HG03175 (cell line): ENCODE measurements around the gene VGF.

ENCODE experiments used
- ATAC-seq: cut with Tn5 transposase; IDR thresholded peaks from one replicate; pipeline ENCODE4 v1.9.1; 2021; ENCODE audit warnings: mild to moderate bottlenecking, moderate library complexity; ENCODE audit not compliant: unreplicated experiment

The VGF gene

GRCh38 chr7:101186194-101186593 lies 20.8 kb upstream of the VGF start:
- no peak for ATAC-seq

- no peak for ATAC-seq
Observed at GRCh38 chr7:101185258-101185839, 20.0 kb upstream of the VGF start.

DNA sequence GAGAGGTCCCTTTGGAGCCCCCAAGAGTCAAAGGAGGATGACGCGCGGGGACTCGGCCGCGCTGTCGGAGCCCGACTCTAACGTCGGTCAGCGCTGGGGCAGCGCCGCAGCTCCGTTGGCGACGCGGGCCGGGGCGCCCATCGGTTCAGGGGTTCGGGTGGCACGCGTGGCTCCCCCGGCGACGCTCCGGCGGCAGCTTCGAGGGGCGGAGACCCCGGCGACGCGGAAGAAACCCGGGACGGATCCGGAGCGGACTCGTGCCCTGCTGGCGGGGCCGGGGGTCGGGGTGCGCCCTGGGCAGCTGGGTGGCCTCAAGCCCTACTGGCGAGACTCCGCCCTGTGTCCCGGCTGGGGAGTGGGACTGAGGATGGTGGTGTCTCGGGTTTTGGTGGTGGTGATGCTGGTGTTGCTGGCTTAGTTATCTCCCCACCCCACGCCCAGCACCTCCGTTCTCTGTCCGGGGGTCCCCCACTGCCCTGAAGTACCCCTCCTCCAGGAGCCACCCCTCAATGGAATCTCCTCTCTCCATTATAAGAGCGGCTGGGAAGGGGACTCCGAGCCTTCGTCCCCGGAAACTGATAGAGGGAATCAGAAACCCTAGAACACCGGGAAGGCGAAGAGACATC lies 14.9 kb upstream of the VGF start, which contains the start of gene NAT16:
NAT16 (minus strand) TSS at position 164 of the 626 bp plus-strand sequence. CDS start 5,486 bp downstream, outside the sequence.
- ATAC-seq = no peak

GRCh38 chr7:101179713-101180112 lies 14.3 kb upstream of the VGF start:
- no peak for ATAC-seq

DNA sequence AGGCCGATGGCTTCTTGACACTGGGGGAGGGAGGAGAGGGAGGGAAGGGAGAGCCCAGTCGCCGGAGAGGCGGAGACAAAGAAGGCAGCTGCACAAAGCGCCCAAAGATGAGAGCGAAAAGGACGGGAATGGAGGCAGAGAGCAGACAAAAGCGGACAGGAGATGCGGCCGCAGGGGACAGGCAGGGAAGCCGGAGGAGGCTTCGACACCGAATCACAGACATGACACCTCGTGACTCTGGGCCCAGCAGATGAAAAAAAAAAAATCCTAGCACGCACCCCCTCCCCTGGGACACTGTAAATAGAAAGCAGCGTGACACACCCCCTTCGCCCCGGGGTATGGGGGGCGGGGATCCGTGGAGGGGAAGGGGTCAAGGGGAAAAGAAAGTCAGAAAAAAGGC lies 13.7 kb upstream of the VGF start:
- ATAC-seq = no peak

GRCh38 chr7:101177644-101178043 lies 12.3 kb upstream of the VGF start:
- no peak for ATAC-seq

DNA sequence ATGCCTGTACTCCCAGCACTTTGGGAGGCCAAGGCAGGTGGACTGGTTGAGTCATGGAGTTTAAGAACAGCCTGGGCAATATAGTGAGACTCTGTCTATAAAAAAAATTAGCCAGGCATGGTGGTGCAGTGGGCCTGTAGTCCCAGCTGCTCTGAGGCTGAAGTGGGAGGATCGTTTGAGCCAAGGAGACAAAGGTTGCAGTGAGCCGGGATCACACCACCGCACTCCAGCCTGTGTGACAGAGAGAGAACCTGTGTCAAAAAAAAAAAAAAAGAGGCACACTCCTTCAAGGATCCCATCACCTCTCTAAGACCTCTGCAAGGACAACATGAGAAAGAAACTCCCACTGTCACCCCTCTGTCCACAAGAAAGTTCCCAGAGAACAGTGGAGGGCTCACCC lies 10.3 kb upstream of the VGF start:
- ATAC-seq = no peak

DNA sequence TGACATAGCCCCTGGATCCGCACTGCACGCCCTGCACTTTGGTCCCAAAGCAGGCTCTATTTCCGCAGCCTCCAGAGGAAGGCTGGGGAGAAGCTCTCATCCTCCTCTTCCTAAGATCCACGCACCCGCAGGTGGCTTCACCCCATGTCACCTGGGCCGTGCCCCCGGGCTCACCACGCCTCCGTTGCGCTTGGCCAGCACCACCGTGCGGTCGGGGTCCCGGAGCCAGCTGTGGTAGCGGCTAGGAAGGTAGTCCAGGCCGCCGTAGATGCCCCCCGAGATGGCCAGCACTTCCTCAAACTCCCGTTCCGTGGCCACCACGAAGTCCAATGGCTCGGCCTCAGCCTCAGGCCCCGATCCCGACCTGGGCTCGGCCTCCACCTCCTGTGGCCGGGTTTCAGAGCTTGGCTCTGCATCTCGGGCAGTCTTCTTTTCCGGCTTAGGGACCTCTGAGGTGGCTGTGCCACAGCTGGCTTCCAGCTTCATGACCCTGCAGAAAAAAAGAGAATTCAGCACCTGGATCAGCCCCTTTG lies 9.0 kb upstream of the VGF start:
- no peak for ATAC-seq

- no peak for ATAC-seq
Observed at GRCh38 chr7:101173752-101174244, 8.4 kb upstream of the VGF start.

DNA sequence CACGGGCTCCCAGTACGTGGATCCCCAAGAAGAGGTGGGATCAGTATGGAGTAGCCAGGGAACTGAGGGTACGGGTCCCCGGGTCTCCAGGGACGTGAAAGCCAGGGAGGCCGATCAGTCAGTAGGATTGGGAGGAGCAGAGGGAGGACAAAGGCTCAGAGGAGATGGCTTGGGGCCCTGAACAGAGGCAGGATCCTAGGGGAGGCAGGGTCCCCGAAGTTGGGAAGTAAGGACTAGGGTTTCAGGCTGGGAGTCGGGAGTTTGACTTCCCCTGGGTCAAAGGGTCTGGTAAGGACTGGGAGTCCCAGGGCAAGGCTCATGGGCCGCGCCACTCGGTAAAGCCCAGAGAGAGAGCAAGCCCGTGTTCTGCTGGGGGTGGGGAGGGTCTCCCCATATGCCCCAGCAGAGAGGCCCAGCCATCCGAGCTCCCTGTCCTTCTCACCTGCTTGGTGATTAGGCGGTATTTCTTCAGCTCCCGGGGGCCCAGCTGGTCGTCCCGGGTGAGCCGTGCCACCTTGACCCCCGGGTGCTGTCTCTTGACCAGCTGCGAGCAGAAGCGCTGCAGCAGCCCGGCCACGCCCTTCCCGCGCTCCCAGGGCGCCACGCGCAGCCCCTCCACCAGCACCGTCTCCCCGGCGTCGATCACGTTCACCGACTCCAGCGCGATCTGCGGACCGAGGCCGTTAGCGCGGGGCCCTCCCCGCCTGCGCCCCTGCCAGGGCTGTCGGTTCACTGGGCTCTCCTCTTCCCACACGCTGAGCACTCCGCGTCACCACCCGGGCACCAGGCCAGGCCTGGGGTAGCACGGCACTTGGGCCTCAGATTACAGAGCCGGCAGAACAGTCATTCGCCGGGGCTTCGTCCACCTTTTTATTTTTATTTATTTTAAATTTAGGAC lies 7.7 kb upstream of the VGF start:
- ATAC-seq = no peak

DNA sequence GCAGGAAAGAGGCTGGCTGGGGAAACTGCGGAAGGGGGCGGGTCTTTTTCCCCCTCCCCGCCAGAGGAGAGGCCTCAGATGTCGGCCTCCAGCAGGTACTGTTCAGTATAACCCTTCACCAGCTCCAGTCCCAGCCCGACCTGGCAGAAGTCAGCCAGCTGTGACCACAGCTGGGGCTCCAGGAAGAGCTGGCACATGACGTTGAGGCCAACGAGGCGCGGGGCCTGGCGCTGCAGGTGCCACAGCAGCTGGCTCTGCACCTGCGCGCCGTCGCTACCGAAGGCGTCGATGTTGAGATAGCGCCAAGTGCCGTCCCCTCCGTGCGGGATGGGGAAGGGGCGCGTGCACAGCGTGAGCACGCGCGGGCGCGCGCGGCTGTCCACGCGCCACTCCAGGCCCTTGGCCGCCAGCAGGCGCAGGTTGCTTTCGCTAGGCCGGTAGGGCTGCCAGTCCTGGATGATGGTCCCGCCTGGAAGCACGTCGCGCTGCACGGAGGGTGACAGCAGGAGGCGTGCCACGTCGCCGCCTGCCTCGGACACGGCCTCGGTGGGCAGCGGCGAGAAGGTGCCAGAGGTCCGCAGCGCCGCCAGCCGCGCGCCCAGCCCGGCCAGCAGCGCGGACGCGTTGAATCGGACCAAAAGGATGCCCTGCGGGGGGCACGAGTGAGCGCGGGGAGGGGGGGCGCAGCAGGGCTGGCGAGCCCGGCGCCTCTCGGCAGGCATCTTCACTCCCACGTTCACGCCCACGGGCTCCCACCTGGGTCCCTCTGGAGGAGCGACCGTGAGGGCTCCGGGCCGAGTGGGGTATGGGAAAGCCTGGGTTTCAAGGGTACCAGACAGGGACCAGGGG lies 6.9 kb upstream of the VGF start:
- no peak for ATAC-seq

GRCh38 chr7:101171442-101171837 lies 6.1 kb upstream of the VGF start:
- ATAC-seq = no peak

GRCh38 chr7:101170617-101171441 lies 5.5 kb upstream of the VGF start:
- ATAC-seq = no peak

DNA sequence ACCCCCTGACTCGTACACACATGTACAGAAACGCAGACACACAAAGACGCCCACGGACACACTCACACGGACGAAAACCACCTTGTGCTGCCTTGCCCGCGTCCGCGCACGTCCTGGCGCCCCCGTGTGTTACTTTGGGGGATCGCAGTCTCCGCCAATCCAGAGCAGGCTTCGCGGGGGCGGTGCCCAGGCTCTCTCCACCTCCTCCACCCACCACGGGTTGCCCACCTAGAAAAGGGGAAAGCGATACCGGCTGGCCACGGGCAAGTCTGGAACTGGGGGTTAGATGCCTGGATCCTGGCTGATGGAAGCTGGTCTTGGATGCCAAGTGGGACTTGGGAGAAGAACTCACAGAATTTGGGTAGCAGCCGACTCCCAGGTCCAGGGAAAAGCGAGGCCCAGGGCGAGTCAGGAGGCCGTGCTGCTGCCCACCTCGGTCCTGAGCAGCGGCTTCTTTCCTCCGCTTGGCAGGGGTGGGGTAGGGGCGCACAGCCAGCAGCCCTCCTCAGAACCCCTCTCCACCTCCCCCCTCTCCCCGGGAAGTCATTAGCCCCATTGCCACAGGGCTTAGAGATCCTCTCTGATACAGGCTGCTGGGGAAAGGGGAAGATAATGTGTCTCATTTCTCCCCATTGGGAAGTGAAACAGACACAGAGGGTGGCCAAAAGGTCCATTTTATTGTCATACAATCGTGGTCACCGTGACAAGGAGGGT lies 4.6 kb upstream of the VGF start:
- ATAC-seq = peak; percentile 47

- ATAC-seq = no peak
Observed at GRCh38 chr7:101169110-101169837, 3.9 kb upstream of the VGF start.

GRCh38 chr7:101168412-101169049 lies 3.2 kb upstream of the VGF start:
- no peak for ATAC-seq

GRCh38 chr7:101167645-101168411 lies 2.5 kb upstream of the VGF start:
- no peak for ATAC-seq
